ENCODE data around the gene RXRA. TPM values are rescaled to one million over a fixed set of nuclear protein-coding genes. Genes with fewer than 3 reads are reported as not detected.

RXRA gene
- total and polyA plus RNA-seq, 2 donors (not counting 3 experiments of a cell fraction or from before 2014, with no cell fraction given), result 15.4 to 37.4 TPM

DNA sequence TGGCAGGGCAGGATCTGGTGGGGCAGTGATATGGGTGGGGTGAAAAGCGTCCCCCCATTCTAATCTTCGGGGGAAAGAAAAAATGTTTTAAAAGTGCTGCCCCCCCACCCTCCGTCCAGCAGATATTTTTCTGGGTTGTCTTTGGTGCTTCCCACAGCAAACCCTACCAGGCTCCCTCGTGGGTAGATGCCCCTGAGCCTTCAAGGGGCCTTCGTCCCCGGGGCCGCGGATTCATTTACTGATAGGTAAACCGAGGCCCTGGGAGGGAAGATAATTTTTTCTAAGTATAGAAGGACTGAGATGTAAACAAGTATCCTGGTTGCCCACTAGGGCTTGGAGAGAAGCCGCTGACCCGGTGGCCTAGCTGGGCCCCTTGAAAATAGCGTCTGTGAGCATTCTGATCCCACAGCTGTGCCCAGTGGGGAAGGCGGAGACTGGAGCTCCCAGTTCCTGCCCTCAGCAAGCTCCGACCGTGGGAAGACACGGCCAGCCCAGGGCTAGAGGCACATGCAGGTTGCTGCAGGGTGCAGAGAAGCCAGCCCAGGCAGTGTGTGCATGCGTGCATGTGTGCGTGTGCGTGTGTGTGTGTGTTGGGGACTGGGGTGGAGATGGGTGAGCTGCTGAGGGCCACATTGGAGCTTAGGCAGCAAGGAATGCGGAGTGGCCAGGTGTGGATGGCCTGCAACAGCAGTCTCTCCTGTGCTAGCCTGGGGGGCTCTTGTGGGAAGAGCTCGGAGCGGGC lies 6.0 kb upstream of the RXRA start:
- H3K9ac ChIP-seq (replicated peaks; ENCODE audit: extremely low read depth, insufficient read depth, low read length), result no peak overlapping the region
- dilution Hi-C loops (cut with MboI; ENCODE audit: extremely low pct_ligation_motif_present, low sequenced_read_pairs), result no loop called here
- POLR2A ChIA-PET, result no interaction called here

DNA sequence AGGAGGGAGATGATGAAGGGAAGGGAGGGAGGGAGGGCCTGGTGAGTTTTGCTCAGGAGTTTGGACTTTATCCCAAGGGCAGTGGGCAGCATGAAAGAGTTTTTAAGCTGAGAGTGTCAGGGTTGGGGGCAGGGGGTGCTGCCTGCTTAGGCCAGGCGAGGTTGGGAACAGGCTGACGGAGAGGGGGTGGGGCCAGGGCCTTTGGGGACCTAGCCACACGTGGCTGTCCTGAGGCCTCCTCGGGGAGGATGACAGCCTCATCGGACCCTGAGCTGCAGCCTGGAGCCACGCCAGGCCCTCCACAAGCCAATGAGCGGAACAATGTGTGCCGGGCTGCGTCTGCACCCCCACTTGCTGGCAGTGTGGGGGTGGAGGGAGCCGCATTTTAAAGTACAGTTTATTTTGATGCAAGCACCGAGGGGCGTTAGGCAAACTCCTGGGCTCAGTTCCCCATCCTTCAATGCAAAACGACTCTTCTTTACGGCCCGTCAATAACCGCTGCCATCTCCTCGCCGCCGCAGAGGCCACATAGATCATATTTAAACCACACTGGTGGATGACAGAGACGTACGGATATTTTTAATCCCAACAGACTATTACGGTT lies 5.3 kb upstream of the RXRA start:
- Histone ChIP-seq H3K27me3 (ENCODE audit: control insufficient read depth in 2 of 2, insufficient read depth in 2 of 2, low read length in 2 of 2) (no peaks in the 10 kb centered on the region), H3K4me1 (ENCODE audit: control insufficient read depth, extremely low read depth, insufficient read depth, low read length) (no peaks in the 10 kb centered on the region), H3K4me3 (replicated peaks in 1 of 3; ENCODE audit: insufficient read depth in 1 of 3, low read depth in 1 of 3, low read length in 3 of 3) (no peak overlapping the region), H3K9me3 (replicated peaks; ENCODE audit: control insufficient read depth, insufficient read depth, low read length) (no peaks in the 10 kb centered on the region), H3K9ac (replicated peaks; ENCODE audit: extremely low read depth, insufficient read depth, low read length) (no peak overlapping the region), H3K27ac (ENCODE audit: insufficient read depth, low read depth, low read length) (no peak overlapping the region), H2AFZ (ENCODE audit: low read depth, low read length) (no peak overlapping the region), H3K36me3 (ENCODE audit: control insufficient read depth in 2 of 2, extremely low read depth in 1 of 2, insufficient read depth in 2 of 2, low read length in 2 of 2) (no peaks in the 10 kb centered on the region), H4K20me1 (replicated peaks; ENCODE audit: control insufficient read depth, extremely low read depth, insufficient read depth, low read length) (no peaks in the 10 kb centered on the region), H3K9me1 (replicated peaks; ENCODE audit: control insufficient read depth, extremely low read depth, insufficient read depth, low read length) (no peaks in the 10 kb centered on the region), H3K79me2 (ENCODE audit: control insufficient read depth, insufficient read depth, low read length) (no peaks in the 10 kb centered on the region), H3K4me2 (ENCODE audit: insufficient read depth, low read length) (no peak overlapping the region)
- ChIA-PET POLR2A (no interaction called here), CTCF (interaction anchor here (1.5 kb wide), 1 partner anchor 122 kb away, joined by 3 read pairs; no protein-coding TSS in a partner anchor)
- intact Hi-C loops (cut with micrococcal nuclease) (loop anchor here (5.0 kb wide), 1 partner anchor 321 kb away; the partner anchor contains the start of gene COL5A1), dilution Hi-C loops (cut with MboI; ENCODE audit: extremely low pct_ligation_motif_present, low sequenced_read_pairs) (no loop called here)
- TF ChIP-seq POLR2A (IDR thresholded peaks at IDR 0.05; ENCODE audit: low read depth, low read length), result no peak
- TF ChIP-seq, protein P1, sequence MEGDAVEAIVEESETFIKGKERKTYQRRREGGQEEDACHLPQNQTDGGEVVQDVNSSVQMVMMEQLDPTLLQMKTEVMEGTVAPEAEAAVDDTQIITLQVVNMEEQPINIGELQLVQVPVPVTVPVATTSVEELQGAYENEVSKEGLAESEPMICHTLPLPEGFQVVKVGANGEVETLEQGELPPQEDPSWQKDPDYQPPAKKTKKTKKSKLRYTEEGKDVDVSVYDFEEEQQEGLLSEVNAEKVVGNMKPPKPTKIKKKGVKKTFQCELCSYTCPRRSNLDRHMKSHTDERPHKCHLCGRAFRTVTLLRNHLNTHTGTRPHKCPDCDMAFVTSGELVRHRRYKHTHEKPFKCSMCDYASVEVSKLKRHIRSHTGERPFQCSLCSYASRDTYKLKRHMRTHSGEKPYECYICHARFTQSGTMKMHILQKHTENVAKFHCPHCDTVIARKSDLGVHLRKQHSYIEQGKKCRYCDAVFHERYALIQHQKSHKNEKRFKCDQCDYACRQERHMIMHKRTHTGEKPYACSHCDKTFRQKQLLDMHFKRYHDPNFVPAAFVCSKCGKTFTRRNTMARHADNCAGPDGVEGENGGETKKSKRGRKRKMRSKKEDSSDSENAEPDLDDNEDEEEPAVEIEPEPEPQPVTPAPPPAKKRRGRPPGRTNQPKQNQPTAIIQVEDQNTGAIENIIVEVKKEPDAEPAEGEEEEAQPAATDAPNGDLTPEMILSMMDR (IDR thresholded peaks at IDR 0.05; ENCODE audit: extremely low read depth in 1 of 2, insufficient read depth in 1 of 2, low read depth in 1 of 2, low read length in 2 of 2), result no peak
- FAIRE-seq, result no peak
- BruUV-seq (replicated peaks), result no TSS peak
- DNase-seq (ENCODE audit: low read depth, low spot score), result no peak

More for the DNA sequence above, 6.0 kb upstream of the RXRA start:
- DNase-seq (ENCODE audit: low read depth, low spot score) (no peak), FAIRE-seq (no peak)
- Histone ChIP-seq H2AFZ (ENCODE audit: low read depth, low read length) (no peak overlapping the region), H3K36me3 (ENCODE audit: control insufficient read depth in 2 of 2, extremely low read depth in 1 of 2, insufficient read depth in 2 of 2, low read length in 2 of 2) (no peaks in the 10 kb centered on the region), H3K9me1 (replicated peaks; ENCODE audit: control insufficient read depth, extremely low read depth, insufficient read depth, low read length) (no peaks in the 10 kb centered on the region), H3K9me3 (replicated peaks; ENCODE audit: control insufficient read depth, insufficient read depth, low read length) (no peaks in the 10 kb centered on the region), H3K79me2 (ENCODE audit: control insufficient read depth, insufficient read depth, low read length) (no peaks in the 10 kb centered on the region), H4K20me1 (replicated peaks; ENCODE audit: control insufficient read depth, extremely low read depth, insufficient read depth, low read length) (no peaks in the 10 kb centered on the region), H3K27ac (ENCODE audit: insufficient read depth, low read depth, low read length) (no peak overlapping the region), H3K4me2 (ENCODE audit: insufficient read depth, low read length) (no peak overlapping the region), H3K27me3 (ENCODE audit: control insufficient read depth in 2 of 2, insufficient read depth in 2 of 2, low read length in 2 of 2) (no peaks in the 10 kb centered on the region), H3K4me1 (ENCODE audit: control insufficient read depth, extremely low read depth, insufficient read depth, low read length) (no peaks in the 10 kb centered on the region), H3K4me3 (replicated peaks in 1 of 3; ENCODE audit: insufficient read depth in 1 of 3, low read depth in 1 of 3, low read length in 3 of 3) (no peak overlapping the region)
- BruUV-seq (replicated peaks), result no TSS peak
- no peak for TF ChIP-seq POLR2AphosphoS5 (IDR thresholded peaks at IDR 0.05; ENCODE audit: insufficient read depth, low read depth, low read length)
- TF ChIP-seq POLR2A (IDR thresholded peaks at IDR 0.05; ENCODE audit: low read depth, low read length), result no peak
- TF ChIP-seq GATA2 (IDR thresholded peaks at IDR 0.05; ENCODE audit: insufficient read depth, insufficient read length, low read depth, low read length), result no peak
- TF ChIP-seq JUN (IDR thresholded peaks at IDR 0.05; ENCODE audit: borderline replicate concordance, insufficient read depth, insufficient read length, low read depth), result no peak
- no peak for TF ChIP-seq EZH2 (IDR thresholded peaks at IDR 0.05; ENCODE audit: borderline replicate concordance, low read depth, low read length, severe bottlenecking)
- TF ChIP-seq MYC (IDR thresholded peaks at IDR 0.05; ENCODE audit: low read depth, low read length), result no peak
- CTCF ChIA-PET, result interaction anchor here (1.5 kb wide), 1 partner anchor 123 kb away, joined by 3 read pairs; no protein-coding TSS in a partner anchor
- intact Hi-C loops (cut with micrococcal nuclease), result loop anchor here (5.0 kb wide), 1 partner anchor 322 kb away; the partner anchor contains the start of gene COL5A1

All from endothelial cell of umbilical vein (primary cell).